ENCODE results near the gene TAF6.

TAF6 gene

GRCh38 chr7:100119072-100119969, at the start of gene TAF6, which contains the start of gene CNPY4:
Gene TAF6, minus strand, starts transcription at chr7:100119358. Its CDS starts 5,149 bp downstream, at chr7:100114209.
Gene CNPY4, plus strand, starts transcription at chr7:100119634. Its CDS starts 111 bp downstream, at chr7:100119745.
- H3K4me1 ChIP-seq (ENCODE audit: insufficient read depth, low read length): peaks cover 11% of the 10 kb centered on the region; the same call in 1 of the 2 replicates
- no peaks in the 10 kb centered on the region for H3K36me3 ChIP-seq (ENCODE audit: insufficient read depth, low read length)
- peak within 1 kb of the TSS; percentile 73 for H3K9ac ChIP-seq (ENCODE audit: low read depth, low read length)
- no peaks in the 10 kb centered on the region for H3K9me3 ChIP-seq (ENCODE audit: control insufficient read depth, insufficient read depth, low read length)

- no peaks in the 10 kb centered on the region for H3K36me3 ChIP-seq (ENCODE audit: insufficient read depth, low read length)
- no peaks in the 10 kb centered on the region for H3K9me3 ChIP-seq (ENCODE audit: control insufficient read depth, insufficient read depth, low read length)
- peaks cover 21% of the 10 kb centered on the region for H3K4me1 ChIP-seq (ENCODE audit: insufficient read depth, low read length)
- peak overlapping the region; percentile 68 for H3K9ac ChIP-seq (ENCODE audit: low read depth, low read length)
Measured at GRCh38 chr7:100167912-100168323, 48.8 kb upstream of the TAF6 start.

GRCh38 chr7:100166970-100167911, 48.1 kb upstream of the TAF6 start:
- Histone ChIP-seq H3K36me3 (ENCODE audit: insufficient read depth, low read length) (no peaks in the 10 kb centered on the region), H3K4me1 (ENCODE audit: insufficient read depth, low read length) (peaks cover 25% of the 10 kb centered on the region), H3K9ac (ENCODE audit: low read depth, low read length) (peak overlapping the region; percentile 68; the same call in 1 of the 2 replicates), H3K9me3 (ENCODE audit: control insufficient read depth, insufficient read depth, low read length) (no peaks in the 10 kb centered on the region)

GRCh38 chr7:100166317-100166940, 47.3 kb upstream of the TAF6 start:
- no peak overlapping the region for H3K9ac ChIP-seq (ENCODE audit: low read depth, low read length)
- H3K4me1 ChIP-seq (ENCODE audit: insufficient read depth, low read length): peaks cover 25% of the 10 kb centered on the region
- no peaks in the 10 kb centered on the region for H3K9me3 ChIP-seq (ENCODE audit: control insufficient read depth, insufficient read depth, low read length)
- no peaks in the 10 kb centered on the region for H3K36me3 ChIP-seq (ENCODE audit: insufficient read depth, low read length)

- Histone ChIP-seq H3K9ac (ENCODE audit: low read depth, low read length) (no peak overlapping the region), H3K4me1 (ENCODE audit: insufficient read depth, low read length) (peaks cover 20% of the 10 kb centered on the region), H3K9me3 (ENCODE audit: control insufficient read depth, insufficient read depth, low read length) (no peaks in the 10 kb centered on the region), H3K36me3 (ENCODE audit: insufficient read depth, low read length) (no peaks in the 10 kb centered on the region)
Measured at GRCh38 chr7:100163871-100164270, 44.7 kb upstream of the TAF6 start.

GRCh38 chr7:100163006-100163531, 43.9 kb upstream of the TAF6 start:
- no peaks in the 10 kb centered on the region for H3K9me3 ChIP-seq (ENCODE audit: control insufficient read depth, insufficient read depth, low read length)
- H3K4me1 ChIP-seq (ENCODE audit: insufficient read depth, low read length): peaks cover 20% of the 10 kb centered on the region
- no peaks in the 10 kb centered on the region for H3K36me3 ChIP-seq (ENCODE audit: insufficient read depth, low read length)
- no peak overlapping the region for H3K9ac ChIP-seq (ENCODE audit: low read depth, low read length)

GRCh38 chr7:100160067-100160466, 40.9 kb upstream of the TAF6 start:
- no peaks in the 10 kb centered on the region for H3K9me3 ChIP-seq (ENCODE audit: control insufficient read depth, insufficient read depth, low read length)

GRCh38 chr7:100159099-100159623, 40.0 kb upstream of the TAF6 start:
- peaks cover 18% of the 10 kb centered on the region; the same call in 1 of the 2 replicates for H3K4me1 ChIP-seq (ENCODE audit: insufficient read depth, low read length)

More at GRCh38 chr7:100160067-100160466, 40.9 kb upstream of the TAF6 start:
- Histone ChIP-seq H3K36me3 (ENCODE audit: insufficient read depth, low read length) (peaks cover 6% of the 10 kb centered on the region), H3K9ac (ENCODE audit: low read depth, low read length) (no peak overlapping the region), H3K4me1 (ENCODE audit: insufficient read depth, low read length) (peaks cover 18% of the 10 kb centered on the region; the same call in 1 of the 2 replicates)

GRCh38 chr7:100158229-100159098, 39.3 kb upstream of the TAF6 start, which contains the start of gene TRAPPC14:
Gene TRAPPC14, minus strand, starts transcription at chr7:100158723. Its CDS starts 224 bp downstream, at chr7:100158499.
- H3K36me3 ChIP-seq (ENCODE audit: insufficient read depth, low read length): peaks cover 11% of the 10 kb centered on the region
- peaks cover 16% of the 10 kb centered on the region; the same call in 1 of the 2 replicates for H3K4me1 ChIP-seq (ENCODE audit: insufficient read depth, low read length)
- no peaks in the 10 kb centered on the region for H3K9me3 ChIP-seq (ENCODE audit: control insufficient read depth, insufficient read depth, low read length)
- peak within 1 kb of the TSS; percentile 96 for H3K9ac ChIP-seq (ENCODE audit: low read depth, low read length)

More at GRCh38 chr7:100159099-100159623, 40.0 kb upstream of the TAF6 start:
- H3K9me3 ChIP-seq (ENCODE audit: control insufficient read depth, insufficient read depth, low read length): no peaks in the 10 kb centered on the region
- peaks cover 6% of the 10 kb centered on the region for H3K36me3 ChIP-seq (ENCODE audit: insufficient read depth, low read length)
- H3K9ac ChIP-seq (ENCODE audit: low read depth, low read length): peak overlapping the region; percentile 96

GRCh38 chr7:100157334-100158228, 38.4 kb upstream of the TAF6 start:
- Histone ChIP-seq H3K36me3 (ENCODE audit: insufficient read depth, low read length) (peaks cover 13% of the 10 kb centered on the region), H3K4me1 (ENCODE audit: insufficient read depth, low read length) (peaks cover 8% of the 10 kb centered on the region; the same call in 1 of the 2 replicates), H3K9me3 (ENCODE audit: control insufficient read depth, insufficient read depth, low read length) (no peaks in the 10 kb centered on the region)

GRCh38 chr7:100157069-100157333, 37.8 kb upstream of the TAF6 start:
- H3K9me3 ChIP-seq (ENCODE audit: control insufficient read depth, insufficient read depth, low read length): no peaks in the 10 kb centered on the region
- peak overlapping the region; percentile 96 for H3K9ac ChIP-seq (ENCODE audit: low read depth, low read length)
- H3K36me3 ChIP-seq (ENCODE audit: insufficient read depth, low read length): peaks cover 17% of the 10 kb centered on the region
- peaks cover 7% of the 10 kb centered on the region; the same call in 1 of the 2 replicates for H3K4me1 ChIP-seq (ENCODE audit: insufficient read depth, low read length)

More at GRCh38 chr7:100157334-100158228, 38.4 kb upstream of the TAF6 start:
- H3K9ac ChIP-seq (ENCODE audit: low read depth, low read length): peak overlapping the region; percentile 96

Data from ES-I3 (cell line).